GM12892 (cell line): ENCODE data around the gene TPT1.

Experiments
- POLR2A ChIP-seq: IDR thresholded peaks from 2 replicates; pipeline ENCODE4 v1.6.1; 2011; ENCODE audit warnings: low read depth, low read length, control low read depth
- POLR2AphosphoS5 ChIP-seq: IDR thresholded peaks from 2 replicates; pipeline ENCODE4 v1.6.1; 2011; ENCODE audit warnings: low read depth, low read length, control low read depth
- TAF1 ChIP-seq: IDR thresholded peaks from 2 replicates; pipeline ENCODE4 v1.6.1; 2011; ENCODE audit warnings: low read depth, mild to moderate bottlenecking, control low read depth, low read length, borderline replicate concordance

DNA sequence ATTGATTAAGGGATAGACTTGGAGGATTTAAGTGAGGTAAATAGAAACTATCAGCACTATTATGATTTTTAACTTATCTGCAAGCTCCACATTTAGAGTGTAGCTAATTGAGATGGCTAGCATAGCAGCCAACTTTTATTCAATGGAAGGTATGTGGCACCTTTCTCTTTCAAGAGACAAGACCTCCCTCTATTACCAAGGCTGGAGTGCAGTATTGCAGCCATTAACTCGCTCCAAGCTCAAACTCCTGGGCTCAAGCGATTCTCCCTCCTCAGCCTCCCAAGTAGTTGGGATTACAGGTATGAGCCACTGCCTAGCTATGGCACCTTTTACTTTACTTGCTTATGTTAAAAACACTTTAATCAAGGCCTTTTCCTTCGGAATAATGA is 8.2 kb downstream of the TPT1 start:
- no peak for TF ChIP-seq TAF1
- TF ChIP-seq POLR2AphosphoS5 = 0 out of 2 replicates have a peak, but pooled peaks have one; percentile 8
- TF ChIP-seq POLR2A = no peak
